HG03064 (cell line): ENCODE measurements around the gene COX6B1.
"Not testable (repeated sequence)": the region's sequence is repeated elsewhere in the genome, so short reads cannot be mapped to it uniquely, and the experiment has no call there.

ENCODE experiments used
- ATAC-seq: cut with Tn5 transposase; IDR thresholded peaks from one replicate; pipeline ENCODE4 v1.9.1; 2021; ENCODE audit warnings: low read depth; ENCODE audit not compliant: unreplicated experiment

The COX6B1 gene

GRCh38 chr19:35648017-35648961 lies at the start of gene COX6B1:
Gene COX6B1, plus strand, starts transcription at chr19:35648323. Its CDS starts 2,921 bp downstream, at chr19:35651244.
- peak; percentile 60 for ATAC-seq

GRCh38 chr19:35601971-35602370 lies 46.2 kb upstream of the COX6B1 start:
- no peak for ATAC-seq

- ATAC-seq: not testable (repeated sequence)
Measured at GRCh38 chr19:35604436-35604835, 43.7 kb upstream of the COX6B1 start.

GRCh38 chr19:35607170-35607569 lies 41.0 kb upstream of the COX6B1 start:
- not testable (repeated sequence) for ATAC-seq

- no peak for ATAC-seq
Measured at GRCh38 chr19:35607661-35608060, 40.5 kb upstream of the COX6B1 start.

- ATAC-seq: no peak
Measured at GRCh38 chr19:35608251-35608650, 39.9 kb upstream of the COX6B1 start.

GRCh38 chr19:35609851-35610353 lies 38.2 kb upstream of the COX6B1 start:
- no peak for ATAC-seq

GRCh38 chr19:35612224-35612558 lies 35.9 kb upstream of the COX6B1 start:
- ATAC-seq: no peak

- ATAC-seq: peak; percentile 59
Measured at GRCh38 chr19:35612559-35613321, 35.4 kb upstream of the COX6B1 start, which contains the start of gene HAUS5. Gene HAUS5, plus strand, starts transcription at chr19:35612735. Its CDS starts 60 bp downstream, at chr19:35612795.

GRCh38 chr19:35613574-35613973 lies 34.5 kb upstream of the COX6B1 start:
- ATAC-seq: no peak

- ATAC-seq: no peak
Measured at GRCh38 chr19:35615036-35615435, 33.1 kb upstream of the COX6B1 start.

GRCh38 chr19:35618857-35619256 lies 29.3 kb upstream of the COX6B1 start:
- ATAC-seq: no peak

GRCh38 chr19:35619290-35619923 lies 28.7 kb upstream of the COX6B1 start:
- no peak for ATAC-seq

GRCh38 chr19:35620001-35620400 lies 28.1 kb upstream of the COX6B1 start:
- no peak for ATAC-seq

- no peak for ATAC-seq
Measured at GRCh38 chr19:35621708-35622107, 26.4 kb upstream of the COX6B1 start.

GRCh38 chr19:35622750-35623149 lies 25.4 kb upstream of the COX6B1 start:
- ATAC-seq: no peak

- no peak for ATAC-seq
Measured at GRCh38 chr19:35623327-35624010, 24.7 kb upstream of the COX6B1 start.

GRCh38 chr19:35628264-35628564 lies 19.9 kb upstream of the COX6B1 start:
- peak; percentile 13 for ATAC-seq

GRCh38 chr19:35628565-35629331 lies 19.4 kb upstream of the COX6B1 start, which contains the start of gene RBM42:
Gene RBM42, plus strand, starts transcription at chr19:35629036. Its CDS starts 118 bp downstream, at chr19:35629154.
- peak; percentile 82 for ATAC-seq

GRCh38 chr19:35629332-35629633 lies 18.8 kb upstream of the COX6B1 start:
- ATAC-seq: no peak
